SK-N-SH treated with all-trans-retinoic acid at 6 μM for 48 hours (cell line): ENCODE data around the gene ORAI1.

Experiments
- CSDC2 ChIP-seq: fragments of 250-450 bp; sonication (Bioruptor Pico); IDR thresholded peaks from 2 replicates; pipeline ENCODE4 v1.5.0; 2020; ENCODE audit warnings: mild to moderate bottlenecking, moderate library complexity
- ESRRG ChIP-seq: fragments of 250-450 bp; sonication (Bioruptor Pico); IDR thresholded peaks from 2 replicates; pipeline ENCODE4 v1.6.1; 2021; ENCODE audit warnings: mild to moderate bottlenecking
- GLIS3 ChIP-seq: fragments of 250-450 bp; sonication (Bioruptor Pico); IDR thresholded peaks from 2 replicates; pipeline ENCODE4 v1.5.0; 2020; ENCODE audit warnings: mild to moderate bottlenecking, moderate library complexity
- RARB ChIP-seq: fragments of 250-450 bp; sonication (Bioruptor Pico); IDR thresholded peaks from 2 replicates; pipeline ENCODE4 v1.8.0; 2021; ENCODE audit warnings: mild to moderate bottlenecking, moderate library complexity
- TOX ChIP-seq: fragments of 250-450 bp; sonication (Bioruptor Pico); IDR thresholded peaks from 2 replicates; pipeline ENCODE4 v1.8.0; 2021; ENCODE audit warnings: mild to moderate bottlenecking, moderate library complexity, borderline replicate concordance
- ZFP30 ChIP-seq: fragments of 450-650 bp; formaldehyde crosslinking; IDR thresholded peaks from 2 replicates; pipeline ENCODE4 v1.5.0; 2022; ENCODE audit warnings: mild to moderate bottlenecking, moderate library complexity
- ZNF8 ChIP-seq: fragments of 450-650 bp; formaldehyde crosslinking; IDR thresholded peaks from 2 replicates; pipeline ENCODE4 v1.5.0; 2020; ENCODE audit warnings: mild to moderate bottlenecking, moderate library complexity
- TF ChIP-seq, protein P1 (sequence below): fragments of 250-450 bp; sonication (Bioruptor Pico); IDR thresholded peaks from 2 replicates; pipeline ENCODE4 v1.8.0; 2020; ENCODE audit warnings: mild to moderate bottlenecking, moderate library complexity, borderline replicate concordance
- TF ChIP-seq, protein P2 (sequence below): fragments of 250-450 bp; sonication (Bioruptor Pico); IDR thresholded peaks from 2 replicates; pipeline ENCODE4 v1.5.1; 2020; ENCODE audit warnings: low read depth, mild to moderate bottlenecking, moderate library complexity
- TF ChIP-seq, protein P3 (sequence below): fragments of 250-450 bp; sonication (Bioruptor Pico); IDR thresholded peaks from 2 replicates; pipeline ENCODE4 v1.5.1; 2021; ENCODE audit warnings: mild to moderate bottlenecking, moderate library complexity
- TF ChIP-seq, protein P4 (sequence below): fragments of 250-450 bp; sonication (Bioruptor Pico); IDR thresholded peaks from 2 replicates; pipeline ENCODE4 v1.5.0; 2020; ENCODE audit warnings: mild to moderate bottlenecking, moderate library complexity

DNA sequence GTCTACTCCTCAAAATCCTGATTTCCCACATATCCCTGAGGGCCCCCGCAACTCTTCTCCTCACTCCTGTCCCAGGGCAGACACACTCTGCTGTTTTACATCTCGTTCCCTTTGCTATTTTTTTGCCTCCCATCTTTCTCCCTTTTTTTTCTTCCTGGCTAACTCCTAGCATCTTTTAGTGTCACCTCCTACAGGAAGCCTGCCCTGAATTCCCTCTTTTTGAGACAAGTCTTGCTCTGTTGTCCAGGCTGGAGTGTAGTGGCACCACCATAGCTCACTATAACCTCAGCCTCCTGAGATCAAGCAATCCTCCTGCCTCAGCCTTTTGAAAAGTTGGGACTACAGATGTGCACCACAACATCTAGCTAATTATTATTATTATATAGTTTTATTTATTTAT is 29.8 kb downstream of the ORAI1 start:
- TF ChIP-seq, protein P1, sequence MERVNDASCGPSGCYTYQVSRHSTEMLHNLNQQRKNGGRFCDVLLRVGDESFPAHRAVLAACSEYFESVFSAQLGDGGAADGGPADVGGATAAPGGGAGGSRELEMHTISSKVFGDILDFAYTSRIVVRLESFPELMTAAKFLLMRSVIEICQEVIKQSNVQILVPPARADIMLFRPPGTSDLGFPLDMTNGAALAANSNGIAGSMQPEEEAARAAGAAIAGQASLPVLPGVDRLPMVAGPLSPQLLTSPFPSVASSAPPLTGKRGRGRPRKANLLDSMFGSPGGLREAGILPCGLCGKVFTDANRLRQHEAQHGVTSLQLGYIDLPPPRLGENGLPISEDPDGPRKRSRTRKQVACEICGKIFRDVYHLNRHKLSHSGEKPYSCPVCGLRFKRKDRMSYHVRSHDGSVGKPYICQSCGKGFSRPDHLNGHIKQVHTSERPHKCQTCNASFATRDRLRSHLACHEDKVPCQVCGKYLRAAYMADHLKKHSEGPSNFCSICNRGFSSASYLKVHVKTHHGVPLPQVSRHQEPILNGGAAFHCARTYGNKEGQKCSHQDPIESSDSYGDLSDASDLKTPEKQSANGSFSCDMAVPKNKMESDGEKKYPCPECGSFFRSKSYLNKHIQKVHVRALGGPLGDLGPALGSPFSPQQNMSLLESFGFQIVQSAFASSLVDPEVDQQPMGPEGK (CRISPR knock-in tag), result no peak
- TF ChIP-seq ZNF8 (CRISPR knock-in tag), result no peak
- TF ChIP-seq ZFP30, result no peak
- TF ChIP-seq, protein P2, sequence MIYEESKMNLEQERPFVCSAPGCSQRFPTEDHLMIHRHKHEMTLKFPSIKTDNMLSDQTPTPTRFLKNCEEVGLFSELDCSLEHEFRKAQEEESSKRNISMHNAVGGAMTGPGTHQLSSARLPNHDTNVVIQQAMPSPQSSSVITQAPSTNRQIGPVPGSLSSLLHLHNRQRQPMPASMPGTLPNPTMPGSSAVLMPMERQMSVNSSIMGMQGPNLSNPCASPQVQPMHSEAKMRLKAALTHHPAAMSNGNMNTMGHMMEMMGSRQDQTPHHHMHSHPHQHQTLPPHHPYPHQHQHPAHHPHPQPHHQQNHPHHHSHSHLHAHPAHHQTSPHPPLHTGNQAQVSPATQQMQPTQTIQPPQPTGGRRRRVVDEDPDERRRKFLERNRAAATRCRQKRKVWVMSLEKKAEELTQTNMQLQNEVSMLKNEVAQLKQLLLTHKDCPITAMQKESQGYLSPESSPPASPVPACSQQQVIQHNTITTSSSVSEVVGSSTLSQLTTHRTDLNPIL (CRISPR knock-in tag), result no peak
- no peak for TF ChIP-seq TOX (CRISPR knock-in tag)
- TF ChIP-seq, protein P3, sequence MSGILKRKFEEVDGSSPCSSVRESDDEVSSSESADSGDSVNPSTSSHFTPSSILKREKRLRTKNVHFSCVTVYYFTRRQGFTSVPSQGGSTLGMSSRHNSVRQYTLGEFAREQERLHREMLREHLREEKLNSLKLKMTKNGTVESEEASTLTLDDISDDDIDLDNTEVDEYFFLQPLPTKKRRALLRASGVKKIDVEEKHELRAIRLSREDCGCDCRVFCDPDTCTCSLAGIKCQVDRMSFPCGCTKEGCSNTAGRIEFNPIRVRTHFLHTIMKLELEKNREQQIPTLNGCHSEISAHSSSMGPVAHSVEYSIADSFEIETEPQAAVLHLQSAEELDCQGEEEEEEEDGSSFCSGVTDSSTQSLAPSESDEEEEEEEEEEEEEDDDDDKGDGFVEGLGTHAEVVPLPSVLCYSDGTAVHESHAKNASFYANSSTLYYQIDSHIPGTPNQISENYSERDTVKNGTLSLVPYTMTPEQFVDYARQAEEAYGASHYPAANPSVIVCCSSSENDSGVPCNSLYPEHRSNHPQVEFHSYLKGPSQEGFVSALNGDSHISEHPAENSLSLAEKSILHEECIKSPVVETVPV (CRISPR knock-in tag), result no peak
- no peak for TF ChIP-seq RARB (CRISPR knock-in tag)
- TF ChIP-seq ESRRG (CRISPR knock-in tag), result no peak
- TF ChIP-seq GLIS3, result no peak
- no peak for TF ChIP-seq CSDC2
- TF ChIP-seq, protein P4, sequence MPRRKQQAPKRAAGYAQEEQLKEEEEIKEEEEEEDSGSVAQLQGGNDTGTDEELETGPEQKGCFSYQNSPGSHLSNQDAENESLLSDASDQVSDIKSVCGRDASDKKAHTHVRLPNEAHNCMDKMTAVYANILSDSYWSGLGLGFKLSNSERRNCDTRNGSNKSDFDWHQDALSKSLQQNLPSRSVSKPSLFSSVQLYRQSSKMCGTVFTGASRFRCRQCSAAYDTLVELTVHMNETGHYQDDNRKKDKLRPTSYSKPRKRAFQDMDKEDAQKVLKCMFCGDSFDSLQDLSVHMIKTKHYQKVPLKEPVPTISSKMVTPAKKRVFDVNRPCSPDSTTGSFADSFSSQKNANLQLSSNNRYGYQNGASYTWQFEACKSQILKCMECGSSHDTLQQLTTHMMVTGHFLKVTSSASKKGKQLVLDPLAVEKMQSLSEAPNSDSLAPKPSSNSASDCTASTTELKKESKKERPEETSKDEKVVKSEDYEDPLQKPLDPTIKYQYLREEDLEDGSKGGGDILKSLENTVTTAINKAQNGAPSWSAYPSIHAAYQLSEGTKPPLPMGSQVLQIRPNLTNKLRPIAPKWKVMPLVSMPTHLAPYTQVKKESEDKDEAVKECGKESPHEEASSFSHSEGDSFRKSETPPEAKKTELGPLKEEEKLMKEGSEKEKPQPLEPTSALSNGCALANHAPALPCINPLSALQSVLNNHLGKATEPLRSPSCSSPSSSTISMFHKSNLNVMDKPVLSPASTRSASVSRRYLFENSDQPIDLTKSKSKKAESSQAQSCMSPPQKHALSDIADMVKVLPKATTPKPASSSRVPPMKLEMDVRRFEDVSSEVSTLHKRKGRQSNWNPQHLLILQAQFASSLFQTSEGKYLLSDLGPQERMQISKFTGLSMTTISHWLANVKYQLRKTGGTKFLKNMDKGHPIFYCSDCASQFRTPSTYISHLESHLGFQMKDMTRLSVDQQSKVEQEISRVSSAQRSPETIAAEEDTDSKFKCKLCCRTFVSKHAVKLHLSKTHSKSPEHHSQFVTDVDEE, result no peak
